ENCODE data around the gene PRKAR1B.
"Not testable (repeated sequence)": the region's sequence is repeated elsewhere in the genome, so short reads cannot be mapped to it uniquely, and the experiment has no call there.

The PRKAR1B gene

GRCh38 chr7:619368-619840, 107.7 kb downstream of the PRKAR1B start:
- DNase-seq, result no peak

GRCh38 chr7:618539-619367, 108.3 kb downstream of the PRKAR1B start:
- DNase-seq, result peak; percentile 66

- DNase-seq, result no peak
Observed at GRCh38 chr7:617614-618538, 109.2 kb downstream of the PRKAR1B start.

GRCh38 chr7:613442-614140, 113.5 kb downstream of the PRKAR1B start:
- no peak for DNase-seq

- DNase-seq, result not testable (repeated sequence)
Observed at GRCh38 chr7:611837-612236, 115.2 kb downstream of the PRKAR1B start.

- no peak for DNase-seq
Observed at GRCh38 chr7:611281-611810, 115.7 kb downstream of the PRKAR1B start.

- DNase-seq, result no peak
Observed at GRCh38 chr7:610531-611280, 116.4 kb downstream of the PRKAR1B start.

- no peak for DNase-seq
Observed at GRCh38 chr7:610141-610530, 116.9 kb downstream of the PRKAR1B start.

GRCh38 chr7:609365-609764, 117.7 kb downstream of the PRKAR1B start:
- DNase-seq, result no peak

- DNase-seq, result no peak
Observed at GRCh38 chr7:608954-609353, 118.1 kb downstream of the PRKAR1B start.

GRCh38 chr7:608361-608760, 118.7 kb downstream of the PRKAR1B start:
- DNase-seq, result no peak

GRCh38 chr7:607938-608337, 119.1 kb downstream of the PRKAR1B start:
- DNase-seq, result no peak

GRCh38 chr7:605661-606450, 121.2 kb downstream of the PRKAR1B start:
- no peak for DNase-seq

- DNase-seq, result peak; percentile 57
Observed at GRCh38 chr7:604884-605531, 122.1 kb downstream of the PRKAR1B start.

- peak; percentile 96 for DNase-seq
Observed at GRCh38 chr7:604001-604883, 122.8 kb downstream of the PRKAR1B start.

- peak; percentile 55 for DNase-seq
Observed at GRCh38 chr7:603152-603951, 123.7 kb downstream of the PRKAR1B start.

- DNase-seq, result peak; percentile 72
Observed at GRCh38 chr7:602341-603141, 124.5 kb downstream of the PRKAR1B start.

All from stimulated activated CD4-positive, alpha-beta T cell treated with anti-CD3 and anti-CD28 coated beads, Interleukin-4, amount 100 ng/mL, for 24 hours (primary cell).